DND-41 (cell line): ENCODE data around the gene MRGPRX2.

ENCODE experiments used
- EZH2 ChIP-seq: IDR thresholded peaks from 3 replicates; pipeline ENCODE4 v1.6.1; 2012; ENCODE audit warnings: borderline replicate concordance, low read depth, mild to moderate bottlenecking, moderate library complexity, low read length, inconsistent platforms; ENCODE audit not compliant: severe bottlenecking
- TF ChIP-seq, protein P1 (sequence below): IDR thresholded peaks from 2 replicates; pipeline ENCODE4 v1.5.1; 2012; ENCODE audit warnings: borderline replicate concordance, low read length, moderate library complexity, mild to moderate bottlenecking; ENCODE audit not compliant: poor library complexity, severe bottlenecking; ENCODE audit errors: extremely low read depth

- TF ChIP-seq, protein P1, sequence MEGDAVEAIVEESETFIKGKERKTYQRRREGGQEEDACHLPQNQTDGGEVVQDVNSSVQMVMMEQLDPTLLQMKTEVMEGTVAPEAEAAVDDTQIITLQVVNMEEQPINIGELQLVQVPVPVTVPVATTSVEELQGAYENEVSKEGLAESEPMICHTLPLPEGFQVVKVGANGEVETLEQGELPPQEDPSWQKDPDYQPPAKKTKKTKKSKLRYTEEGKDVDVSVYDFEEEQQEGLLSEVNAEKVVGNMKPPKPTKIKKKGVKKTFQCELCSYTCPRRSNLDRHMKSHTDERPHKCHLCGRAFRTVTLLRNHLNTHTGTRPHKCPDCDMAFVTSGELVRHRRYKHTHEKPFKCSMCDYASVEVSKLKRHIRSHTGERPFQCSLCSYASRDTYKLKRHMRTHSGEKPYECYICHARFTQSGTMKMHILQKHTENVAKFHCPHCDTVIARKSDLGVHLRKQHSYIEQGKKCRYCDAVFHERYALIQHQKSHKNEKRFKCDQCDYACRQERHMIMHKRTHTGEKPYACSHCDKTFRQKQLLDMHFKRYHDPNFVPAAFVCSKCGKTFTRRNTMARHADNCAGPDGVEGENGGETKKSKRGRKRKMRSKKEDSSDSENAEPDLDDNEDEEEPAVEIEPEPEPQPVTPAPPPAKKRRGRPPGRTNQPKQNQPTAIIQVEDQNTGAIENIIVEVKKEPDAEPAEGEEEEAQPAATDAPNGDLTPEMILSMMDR, result no peak
- no peak for TF ChIP-seq EZH2
These were observed 47.9 kb downstream of the MRGPRX2 start for GRCh38 chr11:19012636-19013035.
